HG02981 (cell line): ENCODE results near the gene GTPBP8.
"Not testable (repeated sequence)": the region's sequence is repeated elsewhere in the genome, so short reads cannot be mapped to it uniquely, and the experiment has no call there.

Source experiments
- ATAC-seq: cut with Tn5 transposase; IDR thresholded peaks from one replicate; pipeline ENCODE4 v1.9.1; 2021; ENCODE audit warnings: mild to moderate bottlenecking, moderate library complexity; ENCODE audit not compliant: unreplicated experiment

Gene GTPBP8

GRCh38 chr3:112995800-112996199 is 5.0 kb downstream of the GTPBP8 start:
- ATAC-seq, result no peak

GRCh38 chr3:113000691-113001090 is 9.9 kb downstream of the GTPBP8 start:
- no peak for ATAC-seq

GRCh38 chr3:113002037-113002436 is 11.3 kb downstream of the GTPBP8 start:
- no peak for ATAC-seq

GRCh38 chr3:113002679-113003078 is 11.9 kb downstream of the GTPBP8 start:
- no peak for ATAC-seq

- ATAC-seq, result no peak
Measured at GRCh38 chr3:113005611-113006010, 14.8 kb downstream of the GTPBP8 start.

- ATAC-seq, result no peak
Measured at GRCh38 chr3:113006359-113007056, 15.7 kb downstream of the GTPBP8 start.

GRCh38 chr3:113008117-113008516 is 17.3 kb downstream of the GTPBP8 start:
- ATAC-seq, result no peak

- no peak for ATAC-seq
Measured at GRCh38 chr3:113013593-113013992, 22.8 kb downstream of the GTPBP8 start.

- peak; percentile 3 for ATAC-seq
Measured at GRCh38 chr3:113018536-113019181, 27.9 kb downstream of the GTPBP8 start.

GRCh38 chr3:113019182-113020137 is 28.7 kb downstream of the GTPBP8 start:
- peak; percentile 89 for ATAC-seq

GRCh38 chr3:113021471-113021870 is 30.7 kb downstream of the GTPBP8 start:
- ATAC-seq, result no peak

GRCh38 chr3:113034011-113034410 is 43.2 kb downstream of the GTPBP8 start:
- ATAC-seq, result no peak

GRCh38 chr3:113035387-113035982 is 44.7 kb downstream of the GTPBP8 start:
- ATAC-seq, result no peak

- no peak for ATAC-seq
Measured at GRCh38 chr3:113038328-113038727, 47.5 kb downstream of the GTPBP8 start.

- no peak for ATAC-seq
Measured at GRCh38 chr3:113039546-113039945, 48.8 kb downstream of the GTPBP8 start.

GRCh38 chr3:113040231-113040630 is 49.4 kb downstream of the GTPBP8 start:
- no peak for ATAC-seq

GRCh38 chr3:113043686-113044085 is 52.9 kb downstream of the GTPBP8 start:
- no peak for ATAC-seq

- not testable (repeated sequence) for ATAC-seq
Measured at GRCh38 chr3:113046186-113046965, 55.6 kb downstream of the GTPBP8 start.

- peak; percentile 94 for ATAC-seq
Measured at GRCh38 chr3:113051302-113051711, 60.5 kb downstream of the GTPBP8 start.
